Measurements from ENCODE around the gene ANKRD35.

- TF ChIP-seq CTCF (IDR thresholded peaks at IDR 0.05; ENCODE audit: control extremely low read depth in 1 of 3, insufficient read depth in 1 of 3, low read depth in 1 of 3, low read length in 3 of 3) (no peak), CBX5 (IDR thresholded peaks at IDR 0.05; ENCODE audit: low read depth, low read length) (no peak), EZH2 (IDR thresholded peaks at IDR 0.05; ENCODE audit: low read depth, low read length, severe bottlenecking) (no peak)
Observed at GRCh38 chr1:145828367-145829026, 57.2 kb downstream of the ANKRD35 start.

Measured in H1 (cell line).